Measurements from ENCODE around the gene TNRC6C. TPM values are rescaled to one million over a fixed set of nuclear protein-coding genes. Genes with fewer than 3 reads are reported as not detected.

Gene TNRC6C
- total RNA-seq, 1 donor from 2014 or later: 24.7 TPM

- DNase-seq (ENCODE audit: low spot score): no peak
Measured at GRCh38 chr17:78148286-78149016, 189.9 kb downstream of the TNRC6C start.

- no peak for DNase-seq (ENCODE audit: low spot score)
Measured at GRCh38 chr17:78151514-78152008, 193.1 kb downstream of the TNRC6C start.

- DNase-seq (ENCODE audit: low spot score): no peak
Measured at GRCh38 chr17:78154903-78155811, 196.7 kb downstream of the TNRC6C start.

Other genes with a start within 250 kb of the TNRC6C start
- gene TMC6, start 170.1 kb downstream of the TNRC6C start, total RNA-seq: 117 TPM
- 8.4 TPM for gene TMC8, start 172.1 kb downstream of the TNRC6C start, total RNA-seq
- gene C17orf99, start 187.7 kb downstream of the TNRC6C start, total RNA-seq: not detected
- 93.5 TPM for gene SYNGR2, start 209.9 kb downstream of the TNRC6C start, total RNA-seq
- 1.1 TPM for gene TK1, start 228.3 kb downstream of the TNRC6C start, total RNA-seq
- gene AFMID, start 228.7 kb downstream of the TNRC6C start, total RNA-seq: 19.7 TPM

Data from mesenteric fat pad (tissue), 1 donor.